CD4-positive, alpha-beta T cell (primary cell): ENCODE results near the gene COL4A2. TPM values are rescaled to one million over a fixed set of nuclear protein-coding genes. Genes with fewer than 3 reads are reported as not detected.
"Not testable (repeated sequence)": the region's sequence is repeated elsewhere in the genome, so short reads cannot be mapped to it uniquely, and the experiment has no call there.

Experiments
- ATAC-seq: fragments of 200-7000 bp; cut with Tn5 transposase; one replicate; pipeline ENCODE4 v1.10.0; 2022; ENCODE audit warnings: mild to moderate bottlenecking; ENCODE audit not compliant: poor library complexity
- CTCF ChIA-PET: fragments of 350-600 bp; sonication (Branson Sonifier 250); formaldehyde crosslinking; loops from one replicate; lab custom pipeline; 2021; ENCODE audit warnings: antibody characterized with exemption, inconsistent platforms; lab: Charles Lee
- POLR2A ChIA-PET: fragments of 350-600 bp; sonication (Branson Sonifier 250); formaldehyde crosslinking; loops from one replicate; lab custom pipeline; 2021; ENCODE audit warnings: antibody characterized with exemption, inconsistent platforms; lab: Charles Lee
- DNase-seq, 14 experiments: peaks; one replicate each; pipeline ENCODE4 v3.0.0-alpha.2; 2013 to 2020; ENCODE audit warnings: mixed read lengths in 2 of 14
- H3K27ac ChIP-seq, 2 donors: one replicate each; pipeline versions ENCODE4 v1.5.1 to v1.7.0; 2013; ENCODE audit warnings: low read length in 2 of 2, low read depth in 1 of 2, mild to moderate bottlenecking in 1 of 2
- H3K27me3 ChIP-seq, 2 experiments: 1 replicate in 1 of 2; 2 replicates in 1 of 2; pipeline versions ENCODE4 v1.6.1 to v1.7.0; 2013; ENCODE audit warnings: low read length in 2 of 2, control low read depth in 1 of 2, mild to moderate bottlenecking in 1 of 2, moderate library complexity in 1 of 2; ENCODE audit not compliant: insufficient read depth in 2 of 2, control insufficient read depth in 1 of 2
- H3K36me3 ChIP-seq: one replicate; pipeline ENCODE4 v1.6.1; 2013; ENCODE audit warnings: low read length, control low read depth; ENCODE audit not compliant: insufficient read depth
- H3K4me1 ChIP-seq: one replicate; pipeline ENCODE4 v1.6.1; 2013; ENCODE audit warnings: low read length, control low read depth; ENCODE audit not compliant: insufficient read depth
- H3K4me3 ChIP-seq: one replicate; pipeline ENCODE4 v1.5.1; 2013; ENCODE audit warnings: mild to moderate bottlenecking, low read length, moderate library complexity
- H3K9me3 ChIP-seq, 2 experiments: 1 replicate in 1 of 2; 2 replicates in 1 of 2; pipeline versions ENCODE4 v1.6.1 to v1.7.0; 2013; ENCODE audit warnings: low read length in 2 of 2, mild to moderate bottlenecking in 2 of 2, control low read depth in 1 of 2, moderate library complexity in 1 of 2; ENCODE audit not compliant: control insufficient read depth in 1 of 2, insufficient read depth in 1 of 2
- H3K27ac Mint-ChIP-seq: one replicate; pipeline ENCODE4 v1.8.0; 2020; ENCODE audit warnings: mixed read lengths
- H3K27me3 Mint-ChIP-seq: one replicate; pipeline ENCODE4 v1.8.0; 2021; ENCODE audit warnings: mixed read lengths
- H3K36me3 Mint-ChIP-seq: one replicate; pipeline ENCODE4 v1.8.0; 2021; ENCODE audit warnings: low read depth, mixed read lengths
- H3K4me1 Mint-ChIP-seq: one replicate; pipeline ENCODE4 v1.8.0; 2021; ENCODE audit warnings: low read depth, mixed read lengths
- H3K4me3 Mint-ChIP-seq: one replicate; pipeline ENCODE4 v1.8.0; 2020; ENCODE audit warnings: mild to moderate bottlenecking, mixed read lengths
- H3K9me3 Mint-ChIP-seq: one replicate; pipeline ENCODE4 v1.8.0; 2020; ENCODE audit warnings: mixed read lengths
- intact Hi-C, 2 experiments: fragments of 100-400 bp; cut with DNase I in 1 of 2; cut with micrococcal nuclease in 1 of 2; formaldehyde crosslinking; loops; one replicate each; pipeline versions ENCODE4 v1.15.1 to v1.9.0; 2023 to 2025; cut with DNase I, micrococcal nuclease
- total RNA-seq, 174 experiments: library from RNA in 2 of 174; stranded (reverse) in 2 of 174; gene quantifications; one replicate each; pipeline ENCODE4 v1.2.3 and lab custom pipeline; 2021 to 2026
- TF ChIP-seq, protein P1 (sequence below): fragments of 200-600 bp; IDR thresholded peaks from one replicate; pipeline ENCODE4 v1.8.0; 2022; ENCODE audit warnings: antibody characterized with exemption, mild to moderate bottlenecking

COL4A2 gene
- total RNA-seq, 2 experiments from 2014 or later = not detected

DNA sequence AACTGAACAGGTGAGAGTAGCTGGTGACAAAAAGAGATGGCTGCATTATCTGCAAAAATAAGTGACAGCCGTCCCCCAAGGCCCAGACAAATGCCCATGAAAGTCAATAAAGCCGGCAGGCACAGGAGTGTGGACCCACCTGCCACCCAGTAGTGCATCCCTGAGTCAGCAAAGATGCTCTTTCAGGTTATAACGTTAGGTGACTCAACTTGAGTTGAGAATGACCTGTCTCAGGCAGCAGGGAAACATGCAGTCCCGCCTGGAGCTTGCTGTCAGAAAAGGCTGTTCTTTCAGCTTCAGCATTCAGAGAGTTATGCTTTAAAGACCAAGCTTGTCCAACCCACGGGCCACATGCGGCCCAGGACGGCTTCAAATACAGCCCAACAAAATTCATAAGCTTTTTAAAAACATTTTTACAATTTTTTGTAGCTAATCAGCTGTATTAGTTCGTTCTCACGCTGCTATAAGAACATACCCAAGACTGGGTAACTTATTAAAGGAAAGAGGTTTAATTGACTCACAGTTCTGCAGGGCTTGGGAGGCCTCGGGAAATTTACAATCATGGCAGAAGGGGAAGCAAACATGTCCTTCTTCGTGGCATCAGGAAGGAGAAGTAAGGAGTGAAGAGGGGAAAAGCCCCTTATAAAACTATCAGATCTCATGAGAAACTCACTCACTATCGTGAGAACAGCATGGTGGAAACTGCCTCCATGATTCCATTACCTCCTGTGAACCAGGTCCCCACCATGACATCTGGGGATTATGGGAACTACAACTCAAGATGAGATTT, 144.1 kb downstream of the COL4A2 start:
- TF ChIP-seq, protein P1, sequence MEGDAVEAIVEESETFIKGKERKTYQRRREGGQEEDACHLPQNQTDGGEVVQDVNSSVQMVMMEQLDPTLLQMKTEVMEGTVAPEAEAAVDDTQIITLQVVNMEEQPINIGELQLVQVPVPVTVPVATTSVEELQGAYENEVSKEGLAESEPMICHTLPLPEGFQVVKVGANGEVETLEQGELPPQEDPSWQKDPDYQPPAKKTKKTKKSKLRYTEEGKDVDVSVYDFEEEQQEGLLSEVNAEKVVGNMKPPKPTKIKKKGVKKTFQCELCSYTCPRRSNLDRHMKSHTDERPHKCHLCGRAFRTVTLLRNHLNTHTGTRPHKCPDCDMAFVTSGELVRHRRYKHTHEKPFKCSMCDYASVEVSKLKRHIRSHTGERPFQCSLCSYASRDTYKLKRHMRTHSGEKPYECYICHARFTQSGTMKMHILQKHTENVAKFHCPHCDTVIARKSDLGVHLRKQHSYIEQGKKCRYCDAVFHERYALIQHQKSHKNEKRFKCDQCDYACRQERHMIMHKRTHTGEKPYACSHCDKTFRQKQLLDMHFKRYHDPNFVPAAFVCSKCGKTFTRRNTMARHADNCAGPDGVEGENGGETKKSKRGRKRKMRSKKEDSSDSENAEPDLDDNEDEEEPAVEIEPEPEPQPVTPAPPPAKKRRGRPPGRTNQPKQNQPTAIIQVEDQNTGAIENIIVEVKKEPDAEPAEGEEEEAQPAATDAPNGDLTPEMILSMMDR = no peak
- H3K36me3 ChIP-seq = no peaks in the 10 kb centered on the region
- no peak overlapping the region for H3K4me3 Mint-ChIP-seq
- peaks cover 64% of the 10 kb centered on the region for H3K27me3 Mint-ChIP-seq
- no peak overlapping the region for H3K27ac ChIP-seq
- DNase-seq (no peak), ATAC-seq (no peak)
- no peaks in the 10 kb centered on the region for H3K9me3 Mint-ChIP-seq
- H3K9me3 ChIP-seq = no peaks in the 10 kb centered on the region
- H3K27ac Mint-ChIP-seq = no peak overlapping the region
- intact Hi-C loops = loop anchor here (10.0 kb wide), 2 partner anchors 114 to 264 kb away; partner anchors contain the start of genes ING1 (in 1 of the 2) and RAB20 (in 1 of the 2)
- H3K4me1 ChIP-seq = peaks cover 3% of the 10 kb centered on the region
- no peak overlapping the region for H3K4me3 ChIP-seq
- no peaks in the 10 kb centered on the region for H3K36me3 Mint-ChIP-seq
- peaks cover 10 to 14% of the 10 kb centered on the region in 2 experiments for H3K27me3 ChIP-seq
- H3K4me1 Mint-ChIP-seq = peaks cover 3% of the 10 kb centered on the region
- POLR2A ChIA-PET = no interaction called here
- CTCF ChIA-PET = no interaction called here

GRCh38 chr13:110453091-110453490, 146.0 kb downstream of the COL4A2 start:
- DNase-seq, H3K36me3 Mint-ChIP-seq, H3K9me3 ChIP-seq, H3K36me3 ChIP-seq, H3K4me1 ChIP-seq, H3K4me3 Mint-ChIP-seq, H3K4me1 Mint-ChIP-seq, H3K27ac Mint-ChIP-seq, H3K27ac ChIP-seq, POLR2A ChIA-PET, CTCF ChIA-PET, H3K9me3 Mint-ChIP-seq, H3K4me3 ChIP-seq, ATAC-seq: not testable (repeated sequence)
- intact Hi-C loops = loop anchor here (10.0 kb wide), 2 partner anchors 112 to 262 kb away; partner anchors contain the start of genes ING1 (in 1 of the 2) and RAB20 (in 1 of the 2)
- H3K27me3 ChIP-seq = peaks cover 10 to 14% of the 10 kb centered on the region in 2 experiments
- H3K27me3 Mint-ChIP-seq = peaks cover 56% of the 10 kb centered on the region

DNA sequence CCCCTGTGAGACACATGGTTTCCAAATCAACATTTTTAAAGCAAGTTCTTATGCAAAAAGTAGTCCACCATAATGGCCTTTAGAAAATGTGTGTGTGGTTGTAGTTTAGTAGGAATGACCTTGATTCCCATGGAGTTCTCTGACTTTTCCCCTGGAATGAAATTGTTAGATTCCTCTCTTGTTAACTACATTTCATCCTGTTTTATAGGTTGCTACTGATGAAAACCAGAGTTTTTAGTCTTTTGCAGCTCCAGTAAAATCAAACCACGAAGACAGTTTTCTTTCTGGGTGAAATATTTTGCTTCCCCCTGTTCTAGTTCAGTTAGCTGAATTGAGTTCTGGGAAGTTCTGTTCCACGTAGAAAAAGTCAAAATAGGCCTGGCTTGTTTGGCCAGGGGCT, 146.7 kb downstream of the COL4A2 start:
- intact Hi-C loops = loop anchor here (10.0 kb wide), 2 partner anchors 111 to 261 kb away; partner anchors contain the start of genes ING1 (in 1 of the 2) and RAB20 (in 1 of the 2)
- ATAC-seq = no peak
- Histone ChIP-seq H3K36me3 (no peaks in the 10 kb centered on the region), H3K9me3 (no peaks in the 10 kb centered on the region), H3K27me3 (peaks cover 8 to 10% of the 10 kb centered on the region in 2 experiments), H3K27ac (no peak overlapping the region), H3K4me3 (no peak overlapping the region), H3K4me1 (peaks cover 4% of the 10 kb centered on the region)
- ChIA-PET POLR2A (no interaction called here), CTCF (no interaction called here)
- H3K9me3 Mint-ChIP-seq = no peaks in the 10 kb centered on the region
- DNase-seq = no peak
- H3K4me1 Mint-ChIP-seq = peaks cover 4% of the 10 kb centered on the region
- H3K27me3 Mint-ChIP-seq = peaks cover 54% of the 10 kb centered on the region
- H3K27ac Mint-ChIP-seq = no peak overlapping the region
- H3K36me3 Mint-ChIP-seq = no peaks in the 10 kb centered on the region
- TF ChIP-seq, protein P1 = no peak
- H3K4me3 Mint-ChIP-seq = no peak overlapping the region
